Trophoblast cell (in vitro differentiated cells and primary cell): ENCODE results near the gene MYCBP2.
"Not testable (repeated sequence)": the region's sequence is repeated elsewhere in the genome, so short reads cannot be mapped to it uniquely, and the experiment has no call there.

Experiments
- DNase-seq, 2 donors: peaks; one replicate each; pipeline ENCODE4 v3.0.0-alpha.2; 2016
- H2AFZ ChIP-seq: 2 replicates; pipeline ENCODE4 v1.6.1; 2013; ENCODE audit warnings: low read length, moderate library complexity, mild to moderate bottlenecking; ENCODE audit not compliant: insufficient read depth, poor library complexity
- H2AK5ac ChIP-seq: 2 replicates; pipeline ENCODE4 v1.6.1; 2013; ENCODE audit warnings: mild to moderate bottlenecking, low read length
- H2BK120ac ChIP-seq: 2 replicates; pipeline ENCODE4 v1.6.1; 2013; ENCODE audit warnings: low read length, mild to moderate bottlenecking, moderate library complexity; ENCODE audit not compliant: insufficient read depth, poor library complexity
- H2BK12ac ChIP-seq: 2 replicates; pipeline ENCODE4 v1.6.1; 2013; ENCODE audit warnings: mild to moderate bottlenecking, low read length, moderate library complexity
- H2BK5ac ChIP-seq: 2 replicates; pipeline ENCODE4 v1.6.1; 2013; ENCODE audit warnings: low read length, low read depth, moderate library complexity, mild to moderate bottlenecking; ENCODE audit not compliant: poor library complexity
- H3K14ac ChIP-seq: 2 replicates; pipeline ENCODE4 v1.6.1; 2013; ENCODE audit warnings: mild to moderate bottlenecking, low read length
- H3K18ac ChIP-seq: 2 replicates; pipeline ENCODE4 v1.6.1; 2013; ENCODE audit warnings: mild to moderate bottlenecking, low read length
- H3K23ac ChIP-seq: 2 replicates; pipeline ENCODE4 v1.6.1; 2013; ENCODE audit warnings: low read length
- H3K27ac ChIP-seq: 2 replicates; pipeline ENCODE4 v1.5.1; 2013; ENCODE audit warnings: low read depth, mild to moderate bottlenecking, inconsistent platforms, low read length, moderate library complexity
- H3K27me3 ChIP-seq: 2 replicates; pipeline ENCODE4 v1.6.1; 2013; ENCODE audit warnings: inconsistent platforms, mild to moderate bottlenecking, low read length, moderate library complexity; ENCODE audit not compliant: insufficient read depth
- H3K36me3 ChIP-seq, 2 experiments: 1 replicate in 1 of 2; 2 replicates in 1 of 2; pipeline ENCODE4 v1.6.1; 2013; ENCODE audit warnings: low read length in 2 of 2, mild to moderate bottlenecking in 2 of 2, moderate library complexity in 1 of 2; ENCODE audit not compliant: insufficient read depth in 2 of 2, control insufficient read depth in 1 of 2
- H3K4ac ChIP-seq: 2 replicates; pipeline ENCODE4 v1.6.1; 2013; ENCODE audit warnings: low read depth, mild to moderate bottlenecking, low read length, moderate library complexity
- H3K4me1 ChIP-seq, 2 experiments: 1 replicate in 1 of 2; 2 replicates in 1 of 2; pipeline ENCODE4 v1.6.1; 2013; ENCODE audit warnings: low read length in 2 of 2, mild to moderate bottlenecking in 2 of 2, moderate library complexity in 1 of 2; ENCODE audit not compliant: insufficient read depth in 2 of 2, control insufficient read depth in 1 of 2
- H3K4me2 ChIP-seq: 2 replicates; pipeline ENCODE4 v1.6.1; 2013; ENCODE audit warnings: inconsistent platforms, mild to moderate bottlenecking, low read length, moderate library complexity
- H3K4me3 ChIP-seq: 2 replicates; pipeline ENCODE4 v1.5.1; 2013; ENCODE audit warnings: mild to moderate bottlenecking, low read depth, low read length, inconsistent platforms
- H3K79me1 ChIP-seq: one replicate; pipeline ENCODE4 v1.6.1; 2013; ENCODE audit warnings: low read length
- H3K79me2 ChIP-seq: 2 replicates; pipeline ENCODE4 v1.6.1; 2013; ENCODE audit warnings: low read length, mild to moderate bottlenecking; ENCODE audit not compliant: control insufficient read depth, insufficient read depth, poor library complexity
- H3K9ac ChIP-seq: 2 replicates; pipeline ENCODE4 v1.6.1; 2013; ENCODE audit warnings: mild to moderate bottlenecking, low read length
- H3K9me3 ChIP-seq: 2 replicates; pipeline ENCODE4 v1.6.1; 2013; ENCODE audit warnings: low read depth, mild to moderate bottlenecking, control low read depth, inconsistent platforms, low read length; ENCODE audit not compliant: insufficient read depth
- H4K12ac ChIP-seq: 2 replicates; pipeline ENCODE4 v1.6.1; 2013; ENCODE audit warnings: low read depth, mild to moderate bottlenecking, low read length, moderate library complexity
- H4K8ac ChIP-seq: 2 replicates; pipeline ENCODE4 v1.6.1; 2013; ENCODE audit warnings: low read depth, mild to moderate bottlenecking, low read length, moderate library complexity
- H4K91ac ChIP-seq: one replicate; pipeline ENCODE4 v1.6.1; 2013; ENCODE audit warnings: low read depth, mild to moderate bottlenecking, low read length, moderate library complexity
- WGBS: extraction: QIAGEN DNeasy Blood & Tissue Kit; methylation state at CpG from one replicate; pipeline ENCODE4 v1.1.7; 2013; ENCODE audit warnings: missing lambda C conversion rate; ENCODE audit not compliant: insufficient read length, insufficient coverage; ENCODE audit errors: extremely low coverage; 5-methylcytosine and 5-hydroxymethylcytosine counted together

MYCBP2 gene

GRCh38 chr13:77009719-77010118 is 317.2 kb downstream of the MYCBP2 start:
- H3K79me2 ChIP-seq, H2BK12ac ChIP-seq, H3K4me3 ChIP-seq, H3K27ac ChIP-seq, H4K12ac ChIP-seq, H4K8ac ChIP-seq, H4K91ac ChIP-seq, H2BK120ac ChIP-seq, H3K23ac ChIP-seq, H2AFZ ChIP-seq, H3K4me2 ChIP-seq, H3K79me1 ChIP-seq, H3K14ac ChIP-seq, H3K27me3 ChIP-seq, H3K4ac ChIP-seq, H3K18ac ChIP-seq, H2BK5ac ChIP-seq, H3K9me3 ChIP-seq, H3K4me1 ChIP-seq, H3K9ac ChIP-seq, H2AK5ac ChIP-seq, DNase-seq: not testable (repeated sequence)
- WGBS: no CpG with 5 or more reads among the region's 5 CpGs
- peaks cover 17 to 35% of the 10 kb centered on the region in 2 experiments for H3K36me3 ChIP-seq

GRCh38 chr13:77009011-77009410 is 317.9 kb downstream of the MYCBP2 start:
- no peak overlapping the region for H3K23ac ChIP-seq
- H4K8ac ChIP-seq: no peak overlapping the region
- H3K27me3 ChIP-seq: no peaks in the 10 kb centered on the region
- no peak overlapping the region for H3K18ac ChIP-seq
- H2BK5ac ChIP-seq: no peak overlapping the region
- H3K14ac ChIP-seq: no peak overlapping the region
- no peaks in the 10 kb centered on the region for H3K79me2 ChIP-seq
- WGBS: no CpG with 5 or more reads among the region's 2 CpGs
- no peak overlapping the region for H3K27ac ChIP-seq
- H3K9ac ChIP-seq: no peak overlapping the region
- no peak overlapping the region for H3K4me2 ChIP-seq
- no peaks in the 10 kb centered on the region for H3K9me3 ChIP-seq
- H2BK120ac ChIP-seq: no peak overlapping the region
- H3K4me3 ChIP-seq: no peak overlapping the region
- no peak overlapping the region for H2BK12ac ChIP-seq
- H4K91ac ChIP-seq: no peak overlapping the region
- no peak overlapping the region for H2AFZ ChIP-seq
- no peak overlapping the region for H2AK5ac ChIP-seq
- no peaks in the 10 kb centered on the region for H3K79me1 ChIP-seq
- DNase-seq: no peak
- H3K36me3 ChIP-seq: peaks cover 17 to 31% of the 10 kb centered on the region in 2 experiments
- no peak overlapping the region for H3K4ac ChIP-seq
- no peak overlapping the region for H4K12ac ChIP-seq
- no peaks in the 10 kb centered on the region for H3K4me1 ChIP-seq

- not testable (repeated sequence) for H4K91ac ChIP-seq, H3K23ac ChIP-seq, H3K4me1 ChIP-seq, H2AFZ ChIP-seq, H3K27ac ChIP-seq, H3K18ac ChIP-seq, H3K4ac ChIP-seq, H3K9ac ChIP-seq, H3K9me3 ChIP-seq, DNase-seq, H3K4me3 ChIP-seq, H2AK5ac ChIP-seq, H4K12ac ChIP-seq, H3K4me2 ChIP-seq, H3K14ac ChIP-seq, H3K79me1 ChIP-seq, H3K79me2 ChIP-seq, H2BK12ac ChIP-seq, H4K8ac ChIP-seq, H3K27me3 ChIP-seq, H2BK120ac ChIP-seq, H2BK5ac ChIP-seq
- WGBS: no CpG with 5 or more reads among the region's 4 CpGs
- peaks cover 17 to 26% of the 10 kb centered on the region in 2 experiments for H3K36me3 ChIP-seq
Observed at GRCh38 chr13:77008337-77008736, 318.6 kb downstream of the MYCBP2 start.

- Histone ChIP-seq H4K91ac (no peak overlapping the region), H3K4me3 (no peak overlapping the region), H3K36me3 (peaks cover 2 to 15% of the 10 kb centered on the region in 2 experiments), H2BK5ac (no peak overlapping the region), H2AK5ac (no peak overlapping the region), H3K79me2 (no peaks in the 10 kb centered on the region), H2AFZ (no peak overlapping the region), H3K9me3 (no peaks in the 10 kb centered on the region), H2BK12ac (no peak overlapping the region), H2BK120ac (no peak overlapping the region), H3K14ac (no peak overlapping the region), H3K9ac (no peak overlapping the region), H3K4me2 (no peak overlapping the region), H3K4me1 (no peaks in the 10 kb centered on the region), H4K8ac (no peak overlapping the region), H3K18ac (no peak overlapping the region), H4K12ac (no peak overlapping the region), H3K79me1 (no peaks in the 10 kb centered on the region), H3K27ac (no peak overlapping the region), H3K27me3 (no peaks in the 10 kb centered on the region), H3K4ac (no peak overlapping the region), H3K23ac (no peak overlapping the region)
- no CpG with 5 or more reads among the region's 7 CpGs for WGBS
- DNase-seq: peak in 1 of 2 donors; percentile 73
Observed at GRCh38 chr13:77002590-77003190, 324.2 kb downstream of the MYCBP2 start.
